8988T (cell line): ENCODE measurements around the gene TMEM41B.
"Not testable (repeated sequence)": the region's sequence is repeated elsewhere in the genome, so short reads cannot be mapped to it uniquely, and the experiment has no call there.

ENCODE experiments used
- DNase-seq: peaks from one replicate; pipeline ENCODE4 v3.0.0; 2011

The TMEM41B gene

GRCh38 chr11:9258279-9258678, 56.1 kb downstream of the TMEM41B start:
- not testable (repeated sequence) for DNase-seq

- no peak for DNase-seq
Measured at GRCh38 chr11:9254416-9254815, 60.0 kb downstream of the TMEM41B start.

- DNase-seq, result no peak
Measured at GRCh38 chr11:9253086-9253485, 61.3 kb downstream of the TMEM41B start.

GRCh38 chr11:9251311-9251710, 63.1 kb downstream of the TMEM41B start:
- no peak for DNase-seq

GRCh38 chr11:9250139-9250582, 64.2 kb downstream of the TMEM41B start:
- DNase-seq, result no peak

GRCh38 chr11:9249252-9249651, 65.1 kb downstream of the TMEM41B start:
- DNase-seq, result no peak

GRCh38 chr11:9247863-9248262, 66.5 kb downstream of the TMEM41B start:
- DNase-seq, result no peak

- DNase-seq, result not testable (repeated sequence)
Measured at GRCh38 chr11:9236242-9236641, 78.2 kb downstream of the TMEM41B start.

GRCh38 chr11:9232482-9232881, 81.9 kb downstream of the TMEM41B start:
- no peak for DNase-seq

GRCh38 chr11:9231848-9232177, 82.6 kb downstream of the TMEM41B start:
- no peak for DNase-seq
